Activated CD8-positive, alpha-beta T cell treated with anti-CD3 and anti-CD28 coated beads for 36 hours (primary cell): ENCODE data around the gene ADNP. TPM values are rescaled to one million over a fixed set of nuclear protein-coding genes. Genes with fewer than 3 reads are reported as not detected.

ENCODE experiments used
- ATAC-seq: fragments of 200-7000 bp; cut with Tn5 transposase; one replicate; pipeline ENCODE4 v1.10.0; 2021; ENCODE audit warnings: mild to moderate bottlenecking, moderate library complexity
- CTCF ChIA-PET: fragments of 350-600 bp; sonication (Branson Sonifier 250); formaldehyde crosslinking; loops from one replicate; lab custom pipeline; 2021; ENCODE audit warnings: antibody characterized with exemption; lab: Charles Lee
- POLR2A ChIA-PET: fragments of 350-600 bp; sonication (Branson Sonifier 250); formaldehyde crosslinking; loops from one replicate; lab custom pipeline; 2021; ENCODE audit warnings: antibody characterized with exemption; lab: Charles Lee
- DNase-seq: peaks from one replicate; pipeline ENCODE4 v3.0.0-alpha.2; 2020
- H3K27ac Mint-ChIP-seq: one replicate; pipeline ENCODE4 v1.8.0; 2021; ENCODE audit warnings: mild to moderate bottlenecking, mixed read lengths
- H3K27me3 Mint-ChIP-seq: one replicate; pipeline ENCODE4 v1.8.0; 2021; ENCODE audit warnings: mixed read lengths
- H3K36me3 Mint-ChIP-seq: one replicate; pipeline ENCODE4 v1.8.0; 2021; ENCODE audit warnings: low read depth, mixed read lengths
- H3K4me1 Mint-ChIP-seq: one replicate; pipeline ENCODE4 v1.8.0; 2021; ENCODE audit warnings: low read depth, mixed read lengths
- H3K4me3 Mint-ChIP-seq: one replicate; pipeline ENCODE4 v1.8.0; 2021; ENCODE audit warnings: mild to moderate bottlenecking, moderate library complexity, mixed read lengths
- H3K9me3 Mint-ChIP-seq: one replicate; pipeline ENCODE4 v1.8.0; 2021; ENCODE audit warnings: mixed read lengths
- CTCF ChIP-seq: fragments of 200-600 bp; IDR thresholded peaks from one replicate; pipeline ENCODE4 v1.8.0; 2022; ENCODE audit warnings: antibody characterized with exemption, mild to moderate bottlenecking
- intact Hi-C: fragments of 100-400 bp; cut with micrococcal nuclease; formaldehyde crosslinking; loops from one replicate; pipeline ENCODE4 v1.10.0; 2022
- total RNA-seq, 2 experiments: library from RNA; stranded (reverse); gene quantifications; one replicate each; pipeline ENCODE4 v1.2.3, GENCODE V29; 2021

Gene ADNP
- total RNA-seq, 2 experiments from 2014 or later: 58.9 to 60.0 TPM

- DNase-seq (no peak), ATAC-seq (no peak)
- intact Hi-C loops: no loop called here
- H3K27me3 Mint-ChIP-seq: no peaks in the 10 kb centered on the region
- H3K9me3 Mint-ChIP-seq: no peaks in the 10 kb centered on the region
- peaks cover 1% of the 10 kb centered on the region for H3K36me3 Mint-ChIP-seq
- H3K4me1 Mint-ChIP-seq: no peaks in the 10 kb centered on the region
- TF ChIP-seq CTCF: no peak
- ChIA-PET CTCF (no interaction called here), POLR2A (interaction anchor here (1.0 kb wide), 1 partner anchor 11 kb away, joined by 4 read pairs; no protein-coding TSS in a partner anchor)
- H3K27ac Mint-ChIP-seq: no peak overlapping the region
- no peak overlapping the region for H3K4me3 Mint-ChIP-seq
Measured at GRCh38 chr20:50874758-50875665, 56.2 kb downstream of the ADNP start.

- ChIA-PET CTCF (no interaction called here), POLR2A (interaction anchor here (1.0 kb wide), 1 partner anchor 12 kb away, joined by 4 read pairs; no protein-coding TSS in a partner anchor)
- H3K4me1 Mint-ChIP-seq: no peaks in the 10 kb centered on the region
- ATAC-seq (no peak), DNase-seq (no peak)
- no peaks in the 10 kb centered on the region for H3K9me3 Mint-ChIP-seq
- intact Hi-C loops: no loop called here
- H3K36me3 Mint-ChIP-seq: peaks cover 1% of the 10 kb centered on the region
- no peak overlapping the region for H3K27ac Mint-ChIP-seq
- H3K27me3 Mint-ChIP-seq: no peaks in the 10 kb centered on the region
- H3K4me3 Mint-ChIP-seq: no peak overlapping the region
- TF ChIP-seq CTCF: no peak
Measured at GRCh38 chr20:50874111-50874757, 57.0 kb downstream of the ADNP start.

GRCh38 chr20:50873585-50873984 is 57.7 kb downstream of the ADNP start:
- intact Hi-C loops: no loop called here
- ATAC-seq (no peak), DNase-seq (no peak)
- H3K9me3 Mint-ChIP-seq: no peaks in the 10 kb centered on the region
- no peak overlapping the region for H3K27ac Mint-ChIP-seq
- CTCF ChIA-PET: no interaction called here
- no peaks in the 10 kb centered on the region for H3K4me1 Mint-ChIP-seq
- TF ChIP-seq CTCF: no peak
- POLR2A ChIA-PET: no interaction called here
- no peaks in the 10 kb centered on the region for H3K27me3 Mint-ChIP-seq
- H3K36me3 Mint-ChIP-seq: no peaks in the 10 kb centered on the region
- no peak overlapping the region for H3K4me3 Mint-ChIP-seq

GRCh38 chr20:50872560-50873425 is 58.4 kb downstream of the ADNP start:
- ChIA-PET POLR2A (no interaction called here), CTCF (interaction anchor here (0.8 kb wide), 1 partner anchor 124 kb away, joined by 3 read pairs; no protein-coding TSS in a partner anchor)
- no peak for TF ChIP-seq CTCF
- DNase-seq: no peak
- peaks cover 3% of the 10 kb centered on the region for H3K36me3 Mint-ChIP-seq
- H3K27ac Mint-ChIP-seq: no peak overlapping the region
- H3K27me3 Mint-ChIP-seq: no peaks in the 10 kb centered on the region
- H3K9me3 Mint-ChIP-seq: no peaks in the 10 kb centered on the region
- H3K4me3 Mint-ChIP-seq: no peak overlapping the region
- no peaks in the 10 kb centered on the region for H3K4me1 Mint-ChIP-seq
- no peak for ATAC-seq
- intact Hi-C loops: no loop called here
